D341Med (cell line): Measurements from ENCODE around the gene SLIT2.
A peak's percentile ranks its signal among the peaks of the same experiment; 100 is the strongest.

Source experiments
- DNase-seq: peaks from one replicate; pipeline ENCODE4 v3.0.0; 2012; ENCODE audit warnings: low spot score

Gene SLIT2

GRCh38 chr4:20251796-20252655 lies at the start of gene SLIT2:
Gene SLIT2, plus strand, starts transcription at chr4:20251905. Its CDS starts 1,911 bp downstream, at chr4:20253816.
- peak; percentile 96 for DNase-seq

GRCh38 chr4:20203508-20203907 lies 48.2 kb upstream of the SLIT2 start:
- DNase-seq = no peak

DNA sequence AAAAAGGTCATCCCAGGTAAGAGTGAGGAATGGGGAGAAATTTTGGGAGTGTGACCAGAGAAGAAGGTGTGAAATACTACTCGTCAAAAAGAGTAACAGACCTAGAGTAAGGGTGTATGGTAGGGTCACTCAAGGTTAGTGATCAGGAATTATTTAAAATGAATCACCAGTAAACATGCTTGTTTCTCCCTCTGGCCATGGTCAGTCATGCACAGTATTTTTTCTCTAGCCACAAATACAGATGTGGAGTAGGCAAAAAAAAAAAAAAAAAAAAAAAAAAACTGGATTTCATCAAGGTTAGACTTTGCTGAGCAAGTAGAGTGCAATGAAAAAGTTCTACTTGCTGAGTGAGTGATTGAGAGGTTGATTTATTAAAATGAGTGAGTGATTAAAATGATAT lies 34.2 kb upstream of the SLIT2 start:
- DNase-seq = no peak

- no peak for DNase-seq
Measured at GRCh38 chr4:20217951-20218350, 33.8 kb upstream of the SLIT2 start.

GRCh38 chr4:20219521-20219920 lies 32.2 kb upstream of the SLIT2 start:
- no peak for DNase-seq

DNA sequence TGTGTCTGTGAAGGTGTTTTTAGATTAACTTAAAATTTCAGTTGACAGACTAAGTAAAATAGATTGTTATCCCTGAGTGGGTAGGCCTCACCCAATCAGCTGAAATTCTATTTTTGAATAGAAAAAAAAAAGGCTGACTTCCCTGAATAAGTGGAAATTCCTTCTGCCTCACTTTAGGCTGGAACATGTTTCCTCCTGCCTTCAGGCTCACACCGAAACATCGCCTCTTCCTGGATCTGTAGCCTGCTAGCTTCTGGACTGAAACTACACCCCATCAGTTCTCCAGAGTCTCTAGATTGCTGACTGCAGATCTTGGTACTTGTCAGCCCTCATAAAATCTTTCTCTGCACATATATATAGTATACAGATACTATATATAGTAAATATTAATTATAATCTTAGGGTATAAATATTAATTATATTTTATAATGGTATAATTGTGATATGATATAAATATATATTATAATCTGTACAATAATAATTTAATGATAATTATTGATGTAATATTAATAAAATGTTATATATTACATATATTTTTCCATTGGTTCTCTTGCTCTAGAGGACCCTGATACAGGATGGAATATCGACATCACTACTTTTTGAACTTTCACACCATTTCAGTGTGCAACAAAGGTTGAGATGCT lies 13.7 kb upstream of the SLIT2 start:
- DNase-seq = no peak

DNA sequence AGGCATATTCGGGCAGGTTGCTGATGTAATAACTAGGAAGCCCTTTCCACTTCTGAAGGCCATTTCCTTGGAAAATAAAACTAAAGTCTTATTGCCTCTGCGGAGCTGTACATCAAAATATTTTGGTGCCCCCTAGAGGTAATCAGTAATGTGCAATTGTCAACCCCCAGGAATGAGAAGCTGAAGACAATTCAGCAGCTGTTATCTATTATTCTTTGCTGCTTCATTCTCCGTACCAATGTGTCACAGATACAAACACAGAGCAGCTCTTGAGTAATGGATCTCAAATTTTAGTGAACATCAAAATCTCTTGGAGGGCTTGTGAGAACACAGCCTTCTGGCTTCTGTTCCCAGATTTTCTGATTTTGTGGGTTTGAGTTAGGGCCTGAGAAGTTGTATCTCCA lies 3.5 kb upstream of the SLIT2 start:
- DNase-seq = peak; percentile 50

- DNase-seq = peak; percentile 30
Measured at GRCh38 chr4:20249333-20249732, 2.4 kb upstream of the SLIT2 start.

GRCh38 chr4:20251031-20251795 lies 492 bp upstream of the SLIT2 start:
- no peak for DNase-seq

DNA sequence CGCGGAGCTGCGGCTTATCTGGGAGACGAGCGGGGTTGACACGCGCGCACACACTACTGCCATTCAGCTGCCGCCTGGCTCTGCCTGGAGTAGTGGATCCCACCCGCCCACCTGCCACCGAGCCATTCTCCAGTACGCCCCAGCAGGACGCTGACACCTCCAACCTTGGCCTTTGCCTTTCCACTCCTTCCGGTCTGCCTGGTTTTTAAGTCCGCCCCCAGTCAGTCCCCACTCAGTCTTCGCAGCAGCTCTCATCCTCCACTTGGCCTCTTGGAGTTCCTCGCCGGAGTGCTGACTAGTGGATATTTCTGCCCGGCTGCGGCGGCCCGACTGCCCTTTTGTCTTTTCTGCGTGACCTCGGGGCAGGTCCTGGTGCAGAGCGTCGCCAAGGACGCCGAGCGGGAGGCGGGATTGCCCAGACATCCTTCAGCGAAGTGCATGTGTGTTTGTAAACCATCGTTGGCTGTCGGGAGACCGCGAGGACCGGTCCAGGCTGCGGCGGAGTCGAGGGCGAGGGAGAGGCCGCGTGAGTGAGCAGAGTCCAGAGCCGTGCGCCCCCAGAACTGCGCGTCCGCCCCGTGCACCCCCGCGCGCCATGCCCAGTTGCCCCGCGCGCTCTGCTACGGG lies 1.1 kb downstream of the SLIT2 start:
- peak; percentile 51 for DNase-seq

- peak; percentile 38 for DNase-seq
Measured at GRCh38 chr4:20253283-20253734, 1.6 kb downstream of the SLIT2 start.

- peak; percentile 58 for DNase-seq
Measured at GRCh38 chr4:20253735-20254409, 2.2 kb downstream of the SLIT2 start.

- DNase-seq = peak; percentile 36
Measured at GRCh38 chr4:20254511-20255250, 3.0 kb downstream of the SLIT2 start.

GRCh38 chr4:20255251-20255586 lies 3.5 kb downstream of the SLIT2 start:
- DNase-seq = no peak

DNA sequence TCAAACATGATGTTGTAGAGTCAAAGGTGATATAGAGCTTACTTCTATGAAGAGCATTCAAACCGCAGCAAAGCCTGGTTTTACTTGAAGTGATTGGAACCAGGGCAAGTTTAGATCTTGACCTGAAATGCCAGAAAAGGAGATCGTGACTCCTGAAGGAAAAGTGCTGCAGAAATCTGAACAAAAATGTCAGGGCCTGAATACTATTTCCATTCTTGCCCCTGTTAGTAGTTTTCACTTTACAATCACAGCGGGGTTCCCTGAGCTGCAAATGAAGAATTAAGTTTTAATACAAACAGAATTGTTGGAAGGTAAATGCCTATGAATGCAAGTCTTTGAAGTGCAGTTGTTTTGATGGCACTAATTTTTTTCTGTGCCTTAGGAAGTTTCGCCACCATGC lies 4.1 kb downstream of the SLIT2 start:
- DNase-seq = no peak

- DNase-seq = no peak
Measured at GRCh38 chr4:20256381-20256881, 4.7 kb downstream of the SLIT2 start.

DNA sequence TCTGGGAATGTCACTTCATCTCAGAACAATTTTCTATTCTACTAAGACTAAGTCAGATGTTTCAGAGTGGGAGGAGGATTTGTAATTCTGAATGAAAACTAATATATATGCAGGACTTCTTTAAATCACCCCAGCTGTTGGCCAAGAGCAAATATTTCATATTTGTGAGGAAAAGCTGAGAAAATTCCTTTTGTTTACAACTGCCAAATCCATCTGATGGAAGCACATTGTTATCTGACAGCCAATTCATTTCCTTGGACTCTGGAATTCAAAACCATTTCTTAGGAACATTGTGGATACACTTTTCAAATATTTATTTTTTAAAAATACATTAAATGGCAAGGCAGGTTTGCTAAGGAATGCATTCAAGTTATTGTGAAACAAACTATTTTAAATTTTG lies 8.0 kb downstream of the SLIT2 start:
- no peak for DNase-seq

DNA sequence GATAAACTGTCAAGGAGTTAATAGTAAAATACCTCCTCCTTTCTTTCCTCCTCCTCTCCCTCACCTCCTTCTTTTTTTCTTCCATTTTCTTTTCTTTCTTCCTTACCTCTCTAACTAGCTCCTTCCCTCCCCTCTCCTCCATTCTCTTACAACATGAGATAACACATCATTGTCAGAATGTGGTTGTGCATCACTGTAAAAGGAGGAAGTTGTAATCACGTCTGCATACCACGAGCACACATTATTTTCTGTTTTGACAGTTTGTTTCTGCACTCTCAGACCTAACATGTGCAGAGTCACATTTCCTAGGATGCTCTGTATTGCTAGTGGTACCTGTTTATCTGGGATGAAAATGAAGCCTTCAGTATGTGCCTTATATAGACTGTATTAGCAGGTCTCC lies 9.1 kb downstream of the SLIT2 start:
- DNase-seq = no peak

GRCh38 chr4:20262221-20262620 lies 10.5 kb downstream of the SLIT2 start:
- DNase-seq = no peak

- DNase-seq = no peak
Measured at GRCh38 chr4:20264688-20265087, 13.0 kb downstream of the SLIT2 start.

DNA sequence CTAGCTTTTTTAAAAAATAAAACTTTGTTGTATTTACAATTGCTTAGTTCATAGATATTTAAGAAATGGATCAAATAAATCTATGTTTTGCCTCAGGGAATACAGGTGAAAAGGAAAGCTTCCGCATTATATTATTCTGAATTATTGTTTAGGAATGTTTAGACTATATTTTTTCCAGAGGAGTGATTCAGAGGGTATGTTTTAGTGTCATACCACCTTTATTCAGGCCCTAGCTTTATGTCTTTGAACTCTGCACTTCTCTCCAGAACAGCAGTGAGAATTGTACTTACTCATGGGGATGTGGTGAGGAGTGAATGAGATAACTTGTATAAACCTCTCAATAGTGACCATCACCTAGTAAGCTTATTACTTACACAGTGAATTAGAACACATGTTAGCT lies 14.0 kb downstream of the SLIT2 start:
- DNase-seq = no peak
